ENCODE results near the gene AIF1L. TPM values are rescaled to one million over a fixed set of nuclear protein-coding genes. Genes with fewer than 3 reads are reported as not detected.

The AIF1L gene
- total RNA-seq, 4 donors from 2014 or later, result 15.2 to 28.7 (median 21.0) TPM

GRCh38 chr9:131142160-131142559, 45.8 kb downstream of the AIF1L start:
- no peak for DNase-seq (ENCODE audit: low spot score in 2 of 2)
- no peaks in the 10 kb centered on the region for H3K4me1 ChIP-seq
- H3K27me3 ChIP-seq, result no peaks in the 10 kb centered on the region
- H3K27ac ChIP-seq, result no peak overlapping the region
- WGBS, result 98% methylated on average over 3 of the region's 3 CpGs
- H3K9me3 ChIP-seq, result no peaks in the 10 kb centered on the region
- TF ChIP-seq POLR2AphosphoS5 (IDR thresholded peaks at IDR 0.05) (no peak), EP300 (IDR thresholded peaks at IDR 0.05) (no peak), CTCF (IDR thresholded peaks at IDR 0.05) (no peak), POLR2A (IDR thresholded peaks at IDR 0.05) (no peak)
- H3K4me3 ChIP-seq, result no peak overlapping the region
- peaks cover 95% of the 10 kb centered on the region for H3K36me3 ChIP-seq

- peaks cover 93% of the 10 kb centered on the region for H3K36me3 ChIP-seq
- H3K27me3 ChIP-seq, result no peaks in the 10 kb centered on the region
- DNase-seq (ENCODE audit: low spot score in 2 of 2), result no peak
- H3K4me1 ChIP-seq, result no peaks in the 10 kb centered on the region
- no peak overlapping the region for H3K27ac ChIP-seq
- WGBS, result 84% methylated on average over 3 of the region's 3 CpGs
- H3K4me3 ChIP-seq, result no peak overlapping the region
- TF ChIP-seq POLR2A (IDR thresholded peaks at IDR 0.05) (no peak), POLR2AphosphoS5 (IDR thresholded peaks at IDR 0.05) (no peak), EP300 (IDR thresholded peaks at IDR 0.05) (no peak), CTCF (IDR thresholded peaks at IDR 0.05) (no peak)
- H3K9me3 ChIP-seq, result no peaks in the 10 kb centered on the region
These were observed 47.9 kb downstream of the AIF1L start for GRCh38 chr9:131144201-131144600.

- WGBS, result 86% methylated on average over 2 of the region's 2 CpGs
- no peaks in the 10 kb centered on the region for H3K9me3 ChIP-seq
- H3K4me1 ChIP-seq, result no peaks in the 10 kb centered on the region
- no peak overlapping the region for H3K27ac ChIP-seq
- peaks cover 93% of the 10 kb centered on the region for H3K36me3 ChIP-seq
- H3K27me3 ChIP-seq, result no peaks in the 10 kb centered on the region
- H3K4me3 ChIP-seq, result no peak overlapping the region
- DNase-seq (ENCODE audit: low spot score in 2 of 2), result no peak
- TF ChIP-seq EP300 (IDR thresholded peaks at IDR 0.05), result no peak
These were observed 48.9 kb downstream of the AIF1L start for GRCh38 chr9:131145245-131145644.

GRCh38 chr9:131146186-131146585, 49.9 kb downstream of the AIF1L start:
- no peak for TF ChIP-seq CTCF (IDR thresholded peaks at IDR 0.05)
- TF ChIP-seq POLR2A (IDR thresholded peaks at IDR 0.05), result no peak
- no peak for TF ChIP-seq POLR2AphosphoS5 (IDR thresholded peaks at IDR 0.05)
- TF ChIP-seq EP300 (IDR thresholded peaks at IDR 0.05), result no peak

DNA sequence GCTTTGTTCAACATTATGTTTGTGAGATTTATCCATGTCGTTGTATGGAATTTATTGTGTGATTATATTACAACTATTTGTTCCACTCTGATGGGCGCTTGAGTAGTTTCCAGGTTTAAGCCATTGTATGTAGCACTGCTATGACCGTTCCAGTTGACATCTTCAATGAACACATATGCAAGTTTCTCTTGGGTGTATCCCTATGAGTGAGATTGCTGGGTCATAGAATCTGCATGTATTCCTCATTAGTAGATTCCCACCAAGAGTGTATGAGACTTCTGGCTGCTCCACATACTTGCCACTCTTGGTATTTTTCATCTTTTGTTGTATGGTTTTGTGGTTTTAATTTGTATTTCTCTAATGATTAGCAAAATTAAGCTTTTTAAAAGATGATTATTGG, 51.9 kb downstream of the AIF1L start:
- WGBS, result 90% methylated on average over 3 of the region's 3 CpGs
- Histone ChIP-seq H3K4me1 (no peaks in the 10 kb centered on the region), H3K27ac (no peak overlapping the region), H3K27me3 (no peaks in the 10 kb centered on the region), H3K4me3 (no peak overlapping the region), H3K36me3 (peaks cover 91% of the 10 kb centered on the region), H3K9me3 (no peaks in the 10 kb centered on the region)
- no peak for TF ChIP-seq EP300 (IDR thresholded peaks at IDR 0.05)
- TF ChIP-seq POLR2AphosphoS5 (IDR thresholded peaks at IDR 0.05), result no peak
- TF ChIP-seq CTCF (IDR thresholded peaks at IDR 0.05), result no peak
- TF ChIP-seq POLR2A (IDR thresholded peaks at IDR 0.05), result no peak
- no peak for DNase-seq (ENCODE audit: low spot score in 2 of 2)

More at GRCh38 chr9:131146186-131146585, 49.9 kb downstream of the AIF1L start:
- DNase-seq (ENCODE audit: low spot score in 2 of 2), result no peak
- Histone ChIP-seq H3K9me3 (no peaks in the 10 kb centered on the region), H3K27ac (no peak overlapping the region), H3K4me1 (no peaks in the 10 kb centered on the region), H3K4me3 (no peak overlapping the region), H3K36me3 (peaks cover 93% of the 10 kb centered on the region), H3K27me3 (no peaks in the 10 kb centered on the region)
- 99% methylated on average over 4 of the region's 4 CpGs for WGBS
